ENCODE data around the gene FST.

- no peak for TF ChIP-seq CTCF (IDR thresholded peaks at IDR 0.05)
- no peak for TF ChIP-seq POLR2AphosphoS5 (IDR thresholded peaks at IDR 0.05)
Observed at GRCh38 chr5:53507013-53507412, 26.6 kb downstream of the FST start.
